Transverse colon (tissue), 3 donors: Measurements from ENCODE around the gene ATP13A4.

Experiments
- CTCF ChIP-seq, 5 experiments: fragments of 200-600 bp in 3 of 5; fragments of 450-650 bp in 2 of 5; sonication (generic) in 3 of 5; IDR thresholded peaks; 1 replicate in 2 of 5; 2 replicates in 3 of 5; pipeline ENCODE4 v1.5.1; 2016 to 2017; ENCODE audit warnings: antibody characterized with exemption in 5 of 5, inconsistent platforms in 3 of 5, mild to moderate bottlenecking in 2 of 5, moderate library complexity in 1 of 5
- EP300 ChIP-seq: sonication (generic); formaldehyde crosslinking; IDR thresholded peaks from one replicate; pipeline ENCODE4 v1.6.1; 2017; ENCODE audit warnings: antibody characterized with exemption, low read depth
- POLR2A ChIP-seq: fragments of 450-650 bp; IDR thresholded peaks from one replicate; pipeline ENCODE4 v1.6.1; 2016; ENCODE audit warnings: antibody characterized with exemption, mild to moderate bottlenecking, moderate library complexity

- TF ChIP-seq CTCF (IDR thresholded peaks at IDR 0.05) (no peak), POLR2A (no peak), EP300 (no peak)
Observed at GRCh38 chr3:193396451-193397244, 158.0 kb downstream of the ATP13A4 start.
